IMR-90 (cell line): ENCODE results near the gene NUDT8. TPM values are rescaled to one million over a fixed set of nuclear protein-coding genes. Genes with fewer than 3 reads are reported as not detected.

Experiments used
- ATAC-seq: fragments of 200-7000 bp; cut with Tn5 transposase; 2 replicates; pipeline ENCODE4 v1.9.1; 2020; ENCODE audit warnings: low read depth, mild to moderate bottlenecking, moderate library complexity
- BruUV-seq: library from RNA; stranded (reverse); fragments of 400-500 nt; replicated peaks from 2 replicates; lab custom pipeline; 2021; lab: Mats Ljungman, UMichigan
- CTCF ChIA-PET: fragments of 300-600 bp; formaldehyde crosslinking; extraction: SDS; loops from one replicate; lab custom pipeline; 2021; ENCODE audit warnings: antibody characterized with exemption; lab: Yijun Ruan, JAX
- POLR2A ChIA-PET: fragments of 300-600 bp; sonication (Branson Sonifier 250); formaldehyde crosslinking; loops from one replicate; lab custom pipeline; 2022; ENCODE audit warnings: antibody characterized with exemption; ENCODE audit not compliant: unreplicated experiment; lab: Charles Lee
- DNase-seq: peaks from one replicate; pipeline ENCODE4 v3.0.0; 2013
- H2AFZ ChIP-seq: replicated peaks from 2 replicates; pipeline ENCODE3; 2013; ENCODE audit warnings: low read length, mild to moderate bottlenecking; ENCODE audit not compliant: poor library complexity
- H2AK5ac ChIP-seq: 2 replicates; pipeline ENCODE4 v1.6.1; 2013; ENCODE audit warnings: low read depth, low read length, inconsistent platforms
- H2AK9ac ChIP-seq: replicated peaks from 2 replicates; pipeline ENCODE3; 2013; ENCODE audit warnings: mild to moderate bottlenecking, low read depth, low read length, moderate library complexity; ENCODE audit not compliant: poor library complexity
- H2BK120ac ChIP-seq: 2 replicates; pipeline ENCODE4 v1.6.1; 2013; ENCODE audit warnings: low read depth, low read length, inconsistent platforms
- H2BK15ac ChIP-seq: 3 replicates; pipeline ENCODE4 v1.6.1; 2013; ENCODE audit warnings: low read depth, low read length, inconsistent platforms
- H2BK20ac ChIP-seq: 2 replicates; pipeline ENCODE4 v1.6.1; 2013; ENCODE audit warnings: low read depth, mild to moderate bottlenecking, inconsistent platforms, low read length, moderate library complexity
- H2BK5ac ChIP-seq: 2 replicates; pipeline ENCODE4 v1.6.1; 2013; ENCODE audit warnings: mild to moderate bottlenecking, low read depth, low read length, inconsistent platforms; ENCODE audit not compliant: poor library complexity, severe bottlenecking
- H3K14ac ChIP-seq: replicated peaks from 2 replicates; pipeline ENCODE4 v1.6.1; 2013; ENCODE audit warnings: low read depth, low read length, inconsistent platforms
- H3K18ac ChIP-seq: 2 replicates; pipeline ENCODE4 v1.6.1; 2013; ENCODE audit warnings: low read depth, low read length, control low read depth
- H3K23ac ChIP-seq: 2 replicates; pipeline ENCODE4 v1.6.1; 2013; ENCODE audit warnings: low read depth, low read length, inconsistent platforms
- H3K27ac ChIP-seq: 2 replicates; pipeline ENCODE4 v1.5.1; 2013; ENCODE audit warnings: mild to moderate bottlenecking, control low read depth, low read length; ENCODE audit not compliant: insufficient read depth
- H3K27me3 ChIP-seq: 2 replicates; pipeline ENCODE4 v1.6.1; 2013; ENCODE audit warnings: low read length; ENCODE audit not compliant: control insufficient read depth, insufficient read depth
- H3K36me3 ChIP-seq: 2 replicates; pipeline ENCODE4 v1.6.1; 2013; ENCODE audit warnings: low read length, mixed read lengths; ENCODE audit not compliant: control insufficient read depth, insufficient read depth
- H3K4ac ChIP-seq: 2 replicates; pipeline ENCODE4 v1.6.1; 2013; ENCODE audit warnings: low read depth, low read length, inconsistent platforms
- H3K4me1 ChIP-seq: 2 replicates; pipeline ENCODE4 v1.6.1; 2013; ENCODE audit warnings: low read length, mixed read lengths; ENCODE audit not compliant: control insufficient read depth, insufficient read depth
- H3K4me2 ChIP-seq: 2 replicates; pipeline ENCODE4 v1.6.1; 2013; ENCODE audit warnings: low read depth, mild to moderate bottlenecking, control low read depth, low read length, moderate library complexity
- H3K4me3 ChIP-seq: 2 replicates; pipeline ENCODE4 v1.5.1; 2013; ENCODE audit warnings: low read depth, mild to moderate bottlenecking, control low read depth, low read length, moderate library complexity; ENCODE audit not compliant: insufficient read depth
- H3K56ac ChIP-seq: 2 replicates; pipeline ENCODE4 v1.6.1; 2013; ENCODE audit warnings: low read length, inconsistent platforms; ENCODE audit not compliant: insufficient read depth; ENCODE audit errors: extremely low read depth
- H3K79me1 ChIP-seq, 2 experiments: 2 replicates each; pipeline ENCODE4 v1.6.1; 2013; ENCODE audit warnings: low read length in 2 of 2, inconsistent platforms in 1 of 2, low read depth in 1 of 2
- H3K9ac ChIP-seq: 2 replicates; pipeline ENCODE4 v1.6.1; 2013; ENCODE audit warnings: low read depth, low read length, control low read depth
- H3K9me1 ChIP-seq: 2 replicates; pipeline ENCODE4 v1.6.1; 2013; ENCODE audit warnings: low read length, inconsistent platforms; ENCODE audit not compliant: insufficient read depth
- H3K9me3 ChIP-seq: 2 replicates; pipeline ENCODE4 v1.6.1; 2013; ENCODE audit warnings: low read length; ENCODE audit not compliant: control insufficient read depth, insufficient read depth
- H4K20me1 ChIP-seq: 2 replicates; pipeline ENCODE4 v1.6.1; 2013; ENCODE audit warnings: low read length, inconsistent platforms; ENCODE audit not compliant: insufficient read depth
- H4K5ac ChIP-seq: 2 replicates; pipeline ENCODE4 v1.6.1; 2013; ENCODE audit warnings: mild to moderate bottlenecking, low read depth, low read length, control low read depth
- H4K8ac ChIP-seq, 2 experiments: 2 replicates each; pipeline ENCODE4 v1.6.1; 2013; ENCODE audit warnings: low read depth in 2 of 2, low read length in 2 of 2, control low read depth in 1 of 2, inconsistent platforms in 1 of 2
- H4K91ac ChIP-seq: 2 replicates; pipeline ENCODE4 v1.6.1; 2013; ENCODE audit warnings: low read depth, low read length, inconsistent platforms; ENCODE audit not compliant: insufficient read depth
- BHLHE40 ChIP-seq: fragments of 150-350 bp; IDR thresholded peaks from 2 replicates; pipeline ENCODE4 v1.6.1; 2016; ENCODE audit warnings: mild to moderate bottlenecking, low read depth, low read length
- CHD1 ChIP-seq: IDR thresholded peaks from 2 replicates; pipeline ENCODE4 v1.6.1; 2012; ENCODE audit warnings: low read depth, low read length, improper control_type of control experiment
- MXI1 ChIP-seq: IDR thresholded peaks from 2 replicates; pipeline ENCODE4 v1.6.1; 2012; ENCODE audit warnings: low read depth, mild to moderate bottlenecking, low read length, moderate library complexity, borderline replicate concordance
- RFX5 ChIP-seq: IDR thresholded peaks from 2 replicates; pipeline ENCODE4 v1.8.0; 2012; ENCODE audit warnings: low read depth, mild to moderate bottlenecking, low read length, moderate library complexity
- WGBS, 2 experiments: methylation state at CpG; one replicate each; pipeline versions ENCODE4 v1.1.5 to v1.1.7; 2013; ENCODE audit warnings: missing lambda C conversion rate in 2 of 2; ENCODE audit not compliant: insufficient read length in 1 of 2; ENCODE audit errors: extremely low coverage in 2 of 2; 5-methylcytosine and 5-hydroxymethylcytosine counted together
- dilution Hi-C: fragments of 300-500 bp; cut with HindIII; formaldehyde crosslinking; loops from one replicate; pipeline ENCODE4 v1.14.3; 2018; ENCODE audit warnings: low sequenced_read_pairs; ENCODE audit not compliant: unreplicated experiment
- in situ Hi-C: fragments of 300-500 bp; cut with MboI; formaldehyde crosslinking; loops from 3 replicates; pipeline ENCODE4 v1.14.3; 2019; ENCODE audit warnings: low sequenced_read_pairs, inconsistent platforms, mixed read lengths
- intact Hi-C: fragments of 100-400 bp; cut with micrococcal nuclease; formaldehyde crosslinking; loops from 2 replicates; pipeline ENCODE4 v1.10.0; 2022
- polyA plus RNA-seq, 3 experiments: library from polyadenylated mRNA; depleted of rRNA; stranded (reverse); fragments of >200 nt; gene quantifications; 2 replicates each; pipeline ENCODE4 v1.2.3, GENCODE V29; 2012; ENCODE audit warnings: low replicate concordance in 1 of 3
- total RNA-seq: library from RNA; depleted of rRNA; stranded (reverse); fragments of >200 nt; gene quantifications from 2 replicates; pipeline ENCODE4 v1.2.3, GENCODE V29; 2012

NUDT8 gene
- total and polyA plus RNA-seq, 2 of the 4 experiments (the other 2 are of a cell fraction), result 1.4 to 2.5 TPM

- Histone ChIP-seq H2AFZ (no peak overlapping the region), H3K4me3 (no peak overlapping the region), H2BK120ac (no peak overlapping the region), H3K79me1 (no peaks in the 10 kb centered on the region), H3K4me2 (no peak overlapping the region), H2AK9ac (no peak overlapping the region), H2BK5ac (no peak overlapping the region), H3K36me3 (no peaks in the 10 kb centered on the region), H4K20me1 (no peaks in the 10 kb centered on the region), H3K27ac (no peak overlapping the region), H3K27me3 (peaks cover 14% of the 10 kb centered on the region), H3K18ac (no peak overlapping the region), H3K23ac (no peak overlapping the region), H4K91ac (no peak overlapping the region), H3K56ac (no peak overlapping the region), H2BK15ac (no peak overlapping the region), H3K9me3 (no peaks in the 10 kb centered on the region), H3K9ac (no peak overlapping the region), H3K4ac (no peak overlapping the region), H4K8ac (no peak overlapping the region), H3K9me1 (no peaks in the 10 kb centered on the region), H3K4me1 (no peaks in the 10 kb centered on the region), H4K5ac (no peak overlapping the region), H2AK5ac (no peak overlapping the region), H2BK20ac (no peak overlapping the region), H3K14ac (no peak overlapping the region)
- ChIA-PET POLR2A (no interaction called here), CTCF (no interaction called here)
- intact Hi-C loops (no loop called here), in situ Hi-C loops (no loop called here), dilution Hi-C loops (no loop called here)
- WGBS, 2 experiments, result 81% methylated on average over 23 of the region's 33 CpGs; no CpG with 5 or more reads in 1 of the 2 experiments
- TF ChIP-seq CHD1 (no peak), BHLHE40 (no peak), MXI1 (no peak), RFX5 (no peak)
- DNase-seq (no peak), ATAC-seq (no peak)
- no TSS peak for BruUV-seq
Measured at GRCh38 chr11:67664696-67665540, 35.2 kb upstream of the NUDT8 start.
